Loucy (cell line): Measurements from ENCODE around the gene CD302.
"Not testable (repeated sequence)": the region's sequence is repeated elsewhere in the genome, so short reads cannot be mapped to it uniquely, and the experiment has no call there.

Source experiments
- H2AFZ ChIP-seq: fragments of 200-600 bp; sonication (generic); 2 replicates; pipeline ENCODE4 v1.6.0; 2016; ENCODE audit warnings: antibody characterized with exemption, mild to moderate bottlenecking, low read length, moderate library complexity
- H3F3A ChIP-seq: fragments of 200-600 bp; 2 replicates; pipeline ENCODE4 v1.6.0; 2016; ENCODE audit warnings: antibody characterized with exemption, low read depth, mild to moderate bottlenecking
- H3K27me3 ChIP-seq: fragments of 200-600 bp; sonication (generic); 2 replicates; pipeline ENCODE4 v1.6.1; 2014; ENCODE audit warnings: low read length, mild to moderate bottlenecking; ENCODE audit not compliant: insufficient read depth, poor library complexity, severe bottlenecking
- H3K36me3 ChIP-seq: fragments of 200-600 bp; sonication (generic); 2 replicates; pipeline ENCODE4 v1.6.1; 2016; ENCODE audit warnings: low read length; ENCODE audit not compliant: insufficient read depth
- H3K4me1 ChIP-seq: fragments of 200-600 bp; sonication (generic); 2 replicates; pipeline ENCODE4 v1.5.1; 2014; ENCODE audit warnings: low read length, mild to moderate bottlenecking; ENCODE audit not compliant: insufficient read depth, poor library complexity, severe bottlenecking
- H3K4me2 ChIP-seq: fragments of 200-600 bp; sonication (generic); 2 replicates; pipeline ENCODE4 v1.6.0; 2014; ENCODE audit warnings: antibody characterized with exemption, low read length, low read depth, mild to moderate bottlenecking; ENCODE audit not compliant: poor library complexity, severe bottlenecking
- H3K4me3 ChIP-seq: fragments of 200-600 bp; sonication (generic); 2 replicates; pipeline ENCODE4 v1.5.1; 2014; ENCODE audit warnings: low read length, mild to moderate bottlenecking, mixed read lengths; ENCODE audit not compliant: poor library complexity, severe bottlenecking
- H3K79me2 ChIP-seq: fragments of 200-600 bp; sonication (generic); 2 replicates; pipeline ENCODE4 v1.6.1; 2014; ENCODE audit warnings: low read length; ENCODE audit not compliant: insufficient read depth
- H3K9ac ChIP-seq: fragments of 200-600 bp; sonication (generic); 2 replicates; pipeline ENCODE4 v1.6.0; 2014; ENCODE audit warnings: mild to moderate bottlenecking, low read depth, low read length, moderate library complexity; ENCODE audit not compliant: poor library complexity, severe bottlenecking
- H3K9me2 ChIP-seq: fragments of 200-600 bp; sonication (generic); replicated peaks from 2 replicates; pipeline ENCODE4 v1.6.1; 2016; ENCODE audit warnings: low read depth, low read length, mixed read lengths
- H3K9me3 ChIP-seq: fragments of 200-600 bp; sonication (generic); 2 replicates; pipeline ENCODE4 v1.6.1; 2014; ENCODE audit warnings: mild to moderate bottlenecking, antibody characterized with exemption, low read length, low read depth; ENCODE audit not compliant: insufficient read depth
- H4K20me1 ChIP-seq: fragments of 200-600 bp; sonication (generic); 2 replicates; pipeline ENCODE4 v1.6.0; 2014; ENCODE audit warnings: antibody characterized with exemption, low read length, mild to moderate bottlenecking; ENCODE audit not compliant: insufficient read depth, poor library complexity, severe bottlenecking
- EZH2phosphoT487 ChIP-seq: fragments of 200-600 bp; IDR thresholded peaks from 2 replicates; pipeline ENCODE4 v1.6.1; 2018; ENCODE audit warnings: antibody characterized with exemption, mild to moderate bottlenecking, moderate library complexity, borderline replicate concordance
- TF ChIP-seq, protein P1 (sequence below): fragments of 200-600 bp; sonication (generic); conservative IDR thresholded peaks from 2 replicates; pipeline ENCODE4 v1.5.1; 2014; ENCODE audit warnings: mild to moderate bottlenecking, antibody characterized with exemption, low read length

CD302 gene

GRCh38 chr2:159832026-159832425, 34.0 kb upstream of the CD302 start:
- H3K4me2 ChIP-seq, result no peak overlapping the region
- no peaks in the 10 kb centered on the region for H3K27me3 ChIP-seq
- H2AFZ ChIP-seq, result no peak overlapping the region
- no peaks in the 10 kb centered on the region for H3K36me3 ChIP-seq
- H3F3A ChIP-seq, result no peaks in the 10 kb centered on the region
- no peaks in the 10 kb centered on the region for H3K9me2 ChIP-seq
- H3K4me1 ChIP-seq, result no peaks in the 10 kb centered on the region
- no peak overlapping the region for H3K4me3 ChIP-seq
- no peaks in the 10 kb centered on the region for H3K79me2 ChIP-seq
- no peaks in the 10 kb centered on the region for H3K9me3 ChIP-seq
- no peaks in the 10 kb centered on the region for H4K20me1 ChIP-seq
- no peak overlapping the region for H3K9ac ChIP-seq
- TF ChIP-seq EZH2phosphoT487, result no peak
- TF ChIP-seq, protein P1, sequence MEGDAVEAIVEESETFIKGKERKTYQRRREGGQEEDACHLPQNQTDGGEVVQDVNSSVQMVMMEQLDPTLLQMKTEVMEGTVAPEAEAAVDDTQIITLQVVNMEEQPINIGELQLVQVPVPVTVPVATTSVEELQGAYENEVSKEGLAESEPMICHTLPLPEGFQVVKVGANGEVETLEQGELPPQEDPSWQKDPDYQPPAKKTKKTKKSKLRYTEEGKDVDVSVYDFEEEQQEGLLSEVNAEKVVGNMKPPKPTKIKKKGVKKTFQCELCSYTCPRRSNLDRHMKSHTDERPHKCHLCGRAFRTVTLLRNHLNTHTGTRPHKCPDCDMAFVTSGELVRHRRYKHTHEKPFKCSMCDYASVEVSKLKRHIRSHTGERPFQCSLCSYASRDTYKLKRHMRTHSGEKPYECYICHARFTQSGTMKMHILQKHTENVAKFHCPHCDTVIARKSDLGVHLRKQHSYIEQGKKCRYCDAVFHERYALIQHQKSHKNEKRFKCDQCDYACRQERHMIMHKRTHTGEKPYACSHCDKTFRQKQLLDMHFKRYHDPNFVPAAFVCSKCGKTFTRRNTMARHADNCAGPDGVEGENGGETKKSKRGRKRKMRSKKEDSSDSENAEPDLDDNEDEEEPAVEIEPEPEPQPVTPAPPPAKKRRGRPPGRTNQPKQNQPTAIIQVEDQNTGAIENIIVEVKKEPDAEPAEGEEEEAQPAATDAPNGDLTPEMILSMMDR, result no peak

- Histone ChIP-seq H4K20me1 (no peaks in the 10 kb centered on the region), H3K4me2 (no peak overlapping the region), H3K9me2 (no peaks in the 10 kb centered on the region), H2AFZ (no peak overlapping the region), H3K79me2 (no peaks in the 10 kb centered on the region), H3K9ac (no peak overlapping the region), H3K4me3 (no peak overlapping the region), H3K27me3 (no peaks in the 10 kb centered on the region), H3K9me3 (no peaks in the 10 kb centered on the region), H3K36me3 (no peaks in the 10 kb centered on the region), H3F3A (no peaks in the 10 kb centered on the region), H3K4me1 (no peaks in the 10 kb centered on the region)
- TF ChIP-seq, protein P1, result no peak
- TF ChIP-seq EZH2phosphoT487, result no peak
Observed at GRCh38 chr2:159829376-159829775, 31.4 kb upstream of the CD302 start.

DNA sequence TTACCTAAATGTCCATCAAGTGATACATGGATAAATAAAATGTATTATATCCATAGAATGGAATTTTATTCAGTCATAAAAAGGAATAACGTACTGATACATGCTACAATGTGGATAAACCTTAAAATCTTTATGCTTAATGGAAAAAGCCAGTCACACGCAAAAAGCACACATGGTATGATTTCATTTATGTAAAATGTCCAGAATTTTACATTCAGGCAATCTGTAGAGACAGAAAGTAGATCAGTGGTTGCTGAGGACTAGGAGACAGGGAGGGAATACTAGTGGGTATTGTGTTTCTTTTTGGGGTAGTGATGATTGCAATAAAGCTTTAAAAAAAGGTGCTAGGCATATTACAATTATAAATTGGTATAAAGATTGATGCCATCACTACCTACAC, 30.7 kb upstream of the CD302 start:
- no peaks in the 10 kb centered on the region for H3K27me3 ChIP-seq
- no peaks in the 10 kb centered on the region for H3K4me1 ChIP-seq
- no peaks in the 10 kb centered on the region for H4K20me1 ChIP-seq
- H3K36me3 ChIP-seq, result no peaks in the 10 kb centered on the region
- no peaks in the 10 kb centered on the region for H3K9me2 ChIP-seq
- H3K4me2 ChIP-seq, result no peak overlapping the region
- no peaks in the 10 kb centered on the region for H3K79me2 ChIP-seq
- no peak for TF ChIP-seq EZH2phosphoT487
- TF ChIP-seq, protein P1, result no peak
- no peaks in the 10 kb centered on the region for H3K9me3 ChIP-seq
- H3K9ac ChIP-seq, result no peak overlapping the region
- H3K4me3 ChIP-seq, result no peak overlapping the region
- H3F3A ChIP-seq, result no peaks in the 10 kb centered on the region
- no peak overlapping the region for H2AFZ ChIP-seq

DNA sequence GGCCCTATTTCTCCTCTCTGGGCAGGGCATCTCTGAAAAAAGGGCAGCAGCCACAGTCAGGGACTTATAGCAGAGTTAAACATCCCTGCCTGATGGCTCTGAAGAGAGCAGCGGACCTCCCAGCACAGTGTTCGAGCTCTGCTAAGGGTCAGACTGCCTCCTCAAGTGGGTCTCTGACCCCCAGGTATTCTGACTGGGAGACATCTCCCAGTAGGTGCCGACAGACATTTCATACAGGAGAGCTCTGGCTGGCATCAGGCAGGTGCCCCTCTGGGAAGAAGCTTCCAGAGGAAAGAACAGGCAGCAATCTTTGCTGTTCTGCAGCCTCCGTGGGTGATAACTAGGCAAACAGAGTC, 24.4 kb upstream of the CD302 start:
- not testable (repeated sequence) for H3K9me2 ChIP-seq, H3K9me3 ChIP-seq, H3K4me1 ChIP-seq, H2AFZ ChIP-seq, H3K4me2 ChIP-seq, H3K79me2 ChIP-seq, H3K9ac ChIP-seq, H4K20me1 ChIP-seq, H3F3A ChIP-seq, H3K36me3 ChIP-seq, H3K27me3 ChIP-seq, H3K4me3 ChIP-seq

DNA sequence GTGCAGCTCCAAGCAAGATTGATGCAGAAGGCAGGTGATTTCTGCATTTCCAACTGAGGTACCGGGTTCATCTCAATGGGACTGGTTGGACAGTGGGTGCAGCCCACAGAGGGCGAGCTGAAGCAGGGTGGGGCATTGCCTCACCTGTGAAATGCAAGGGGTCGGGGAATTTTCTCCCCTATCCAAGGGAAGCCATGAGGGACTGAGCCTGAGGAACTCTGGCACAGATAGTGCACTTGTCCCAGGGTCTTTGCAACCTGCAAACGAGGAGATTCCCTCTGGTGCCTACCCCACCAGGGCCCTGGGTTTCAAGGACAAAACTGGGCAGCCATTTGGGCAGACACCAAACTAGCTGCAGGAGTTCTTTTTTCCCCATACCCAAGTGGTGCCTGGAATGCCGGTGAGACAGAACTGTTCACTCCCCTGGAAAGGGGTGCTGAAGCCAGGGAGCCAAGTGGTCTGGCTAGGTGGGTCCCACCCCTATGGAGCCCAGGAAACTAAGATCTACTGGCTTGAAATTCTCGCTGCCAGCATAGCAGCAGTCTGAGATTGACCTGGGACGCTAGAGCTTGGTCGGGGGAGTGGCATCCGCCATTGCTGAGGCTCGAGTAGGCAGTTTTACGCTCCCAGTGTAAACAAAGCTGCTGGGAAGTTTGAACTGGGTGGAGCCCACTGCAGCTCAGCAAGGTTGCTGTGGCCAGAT, 23.9 kb upstream of the CD302 start:
- not testable (repeated sequence) for H3K9ac ChIP-seq, H3K27me3 ChIP-seq, H3K79me2 ChIP-seq, H3K9me3 ChIP-seq, H4K20me1 ChIP-seq, H3K4me1 ChIP-seq, H3K4me3 ChIP-seq, H3K36me3 ChIP-seq, H3K9me2 ChIP-seq, H3K4me2 ChIP-seq, H3F3A ChIP-seq, H2AFZ ChIP-seq
